GM21390 (cell line): ENCODE measurements around the gene OR2V1.
"Not testable (repeated sequence)": the region's sequence is repeated elsewhere in the genome, so short reads cannot be mapped to it uniquely, and the experiment has no call there.

Experiments
- ATAC-seq: cut with Tn5 transposase; IDR thresholded peaks from one replicate; pipeline ENCODE4 v1.9.1; 2021; ENCODE audit not compliant: unreplicated experiment

Gene OR2V1, protein sequence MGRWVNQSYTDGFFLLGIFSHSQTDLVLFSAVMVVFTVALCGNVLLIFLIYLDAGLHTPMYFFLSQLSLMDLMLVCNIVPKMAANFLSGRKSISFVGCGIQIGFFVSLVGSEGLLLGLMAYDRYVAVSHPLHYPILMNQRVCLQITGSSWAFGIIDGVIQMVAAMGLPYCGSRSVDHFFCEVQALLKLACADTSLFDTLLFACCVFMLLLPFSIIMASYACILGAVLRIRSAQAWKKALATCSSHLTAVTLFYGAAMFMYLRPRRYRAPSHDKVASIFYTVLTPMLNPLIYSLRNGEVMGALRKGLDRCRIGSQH

DNA sequence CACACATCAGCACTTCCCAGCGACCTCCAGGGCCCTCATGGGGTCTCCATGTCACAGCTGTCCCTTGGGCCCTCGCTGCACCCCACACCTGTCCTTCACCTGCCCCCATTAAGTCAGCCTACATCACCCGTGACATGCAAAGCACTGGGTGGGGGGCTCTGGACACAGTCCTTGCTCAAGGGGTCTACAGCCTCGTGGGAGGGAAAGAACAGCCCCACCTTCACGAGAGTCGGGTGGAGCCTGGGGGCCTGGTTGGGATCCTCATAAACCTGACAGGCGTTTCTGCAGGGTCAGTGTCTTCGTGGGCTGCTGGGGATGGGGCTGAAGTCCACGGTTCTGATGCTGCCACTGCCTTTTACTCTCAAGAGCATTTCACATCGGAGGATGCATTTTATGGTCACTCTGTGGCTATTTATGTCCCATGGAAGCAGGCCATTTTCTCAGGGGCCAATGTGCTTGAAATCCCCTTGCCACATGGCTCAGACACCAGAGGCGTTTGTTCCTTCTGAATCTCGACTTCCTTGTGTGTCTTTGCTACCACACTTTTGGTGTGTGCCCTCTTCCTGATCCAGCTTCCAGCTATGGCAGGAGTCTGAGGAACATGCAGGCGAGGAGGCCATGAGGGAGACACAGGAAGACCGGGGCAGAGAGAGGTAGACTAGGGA lies at the start of gene OR2V1:
TSS of gene OR2V1 (minus strand) at position 338 of the 665 bp plus-strand sequence. CDS start 5,865 bp downstream, outside the sequence.
- ATAC-seq, result no peak

DNA sequence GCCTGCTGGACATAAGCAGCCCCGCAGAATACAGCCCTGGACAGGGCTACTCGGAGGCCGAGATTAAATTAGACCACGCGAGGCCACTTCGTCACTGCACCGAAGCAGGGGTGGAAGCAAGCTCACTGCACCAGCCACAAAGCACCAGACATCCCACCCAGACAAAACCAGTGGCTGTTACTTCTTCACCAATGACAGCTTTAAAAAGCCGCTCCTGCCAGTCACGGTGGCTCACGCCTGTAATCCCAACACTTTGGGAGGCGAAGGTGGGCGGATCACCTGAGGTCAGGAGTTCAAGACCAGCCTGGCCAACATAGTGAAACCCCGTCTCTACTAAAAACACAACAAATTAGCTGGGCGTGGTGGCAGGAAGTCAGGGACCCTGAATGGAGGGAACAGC lies 46.6 kb upstream of the OR2V1 start:
- not testable (repeated sequence) for ATAC-seq

DNA sequence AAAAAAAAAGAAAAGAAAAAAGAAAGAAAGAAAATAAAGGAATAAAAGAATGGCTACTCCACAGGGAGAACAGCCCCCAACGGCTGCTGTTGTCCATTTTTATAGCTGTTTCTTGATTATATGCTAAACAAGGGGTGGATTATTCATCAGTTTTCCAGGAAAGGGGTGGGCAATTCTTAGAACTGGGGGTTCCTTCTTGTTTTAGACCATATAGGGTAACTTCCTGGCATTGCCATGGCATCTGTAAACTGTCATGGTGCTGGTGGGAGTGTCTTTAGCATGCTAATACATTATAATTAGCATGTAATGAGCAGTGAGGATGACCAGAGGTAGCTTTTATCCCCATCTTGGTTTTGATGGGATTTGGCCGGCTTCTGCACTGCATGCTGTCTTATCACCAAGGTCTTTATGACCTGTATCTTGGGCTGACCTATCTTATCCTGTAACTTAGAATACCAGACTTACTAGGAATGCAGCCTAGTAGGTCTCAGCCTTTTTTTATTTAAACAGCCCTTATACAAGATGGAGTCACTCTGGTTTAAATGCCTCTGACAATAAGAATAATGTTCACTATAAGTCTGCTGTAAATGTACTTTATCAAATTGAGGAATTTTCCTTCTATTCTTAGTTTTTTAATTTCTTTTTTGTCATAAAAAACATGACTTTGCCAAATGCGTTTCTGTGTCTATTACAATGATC lies 45.4 kb upstream of the OR2V1 start:
- ATAC-seq, result no peak

DNA sequence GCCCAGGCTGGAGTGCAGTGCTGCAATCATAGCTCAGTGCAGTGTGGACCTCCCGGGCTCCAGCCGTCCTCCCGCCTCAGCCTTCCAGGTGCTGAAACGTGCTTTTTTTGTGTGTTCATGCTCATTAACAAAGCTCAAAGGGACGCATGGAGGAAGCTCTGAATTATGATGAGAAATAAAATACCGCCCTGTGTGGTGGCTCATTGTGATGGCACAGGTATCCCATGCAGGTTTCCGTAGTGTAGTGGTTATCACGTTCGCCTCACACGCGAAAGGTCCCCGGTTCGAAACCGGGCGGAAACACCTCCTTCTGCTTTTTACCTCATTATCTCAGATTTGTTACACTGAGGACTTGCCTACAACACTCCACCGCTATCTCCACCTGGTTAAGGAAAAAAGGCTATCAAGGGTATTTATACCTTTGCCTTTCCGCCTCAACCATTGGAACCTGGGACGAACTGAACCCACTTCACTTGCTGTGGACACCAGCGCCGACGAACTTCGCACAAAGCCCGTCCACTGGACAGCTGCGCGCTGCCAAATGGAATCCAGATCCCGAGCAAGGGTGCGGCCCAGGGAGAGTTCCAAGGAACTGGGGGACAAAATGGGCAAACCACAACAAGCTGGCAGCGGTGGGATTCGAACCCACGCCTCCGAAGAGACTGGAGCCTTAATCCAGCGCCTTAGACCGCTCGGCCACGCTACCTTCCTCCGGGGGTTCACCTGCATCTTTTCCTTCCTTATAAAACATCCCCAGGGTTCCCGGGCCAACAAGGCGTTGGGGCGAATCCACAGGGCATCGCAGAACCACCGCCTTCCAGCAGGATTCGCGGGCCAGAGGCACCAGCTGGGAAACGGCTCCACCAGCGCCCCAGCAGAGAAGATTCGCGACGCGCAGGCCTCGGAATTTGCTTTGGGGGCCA lies 42.7 kb upstream of the OR2V1 start:
- ATAC-seq, result peak; percentile 53

DNA sequence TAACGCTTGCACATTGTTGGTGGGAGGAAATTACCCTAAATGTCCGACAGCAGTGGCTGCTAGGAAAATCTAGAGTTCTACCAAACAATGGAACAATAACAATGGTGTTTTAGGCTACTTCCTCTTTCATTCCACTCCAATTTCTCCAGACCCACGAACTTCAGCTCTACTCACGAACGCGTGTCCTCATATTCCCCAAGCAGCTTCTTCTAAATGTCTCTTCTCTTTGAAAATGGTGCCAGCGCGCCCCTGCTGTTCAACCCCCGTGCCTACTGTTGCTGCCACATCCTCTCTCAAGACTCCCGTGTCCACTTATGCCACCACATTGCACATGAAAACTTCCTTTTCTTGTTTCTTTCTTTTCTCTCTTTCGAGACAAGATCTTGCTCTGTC lies 42.1 kb upstream of the OR2V1 start:
- peak; percentile 34 for ATAC-seq

DNA sequence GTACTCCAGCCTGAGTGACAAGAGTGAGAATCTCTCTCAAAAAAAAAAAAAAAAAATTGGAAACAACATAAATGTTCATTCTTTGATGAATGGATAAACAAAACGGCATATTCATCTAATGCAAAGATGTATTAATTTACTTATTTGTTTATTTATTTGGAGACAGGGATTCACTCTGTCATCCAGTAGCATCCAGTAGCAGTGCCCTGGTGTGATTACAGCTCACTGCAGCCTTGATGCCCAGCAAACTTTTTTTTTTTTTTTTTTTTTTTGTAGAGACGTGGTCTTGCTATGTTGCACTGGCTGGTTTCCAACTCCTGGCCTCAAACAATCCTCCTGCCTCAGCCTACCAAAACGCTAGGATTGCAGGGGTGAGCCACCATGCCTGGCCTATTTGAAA lies 40.8 kb upstream of the OR2V1 start:
- ATAC-seq, result no peak

DNA sequence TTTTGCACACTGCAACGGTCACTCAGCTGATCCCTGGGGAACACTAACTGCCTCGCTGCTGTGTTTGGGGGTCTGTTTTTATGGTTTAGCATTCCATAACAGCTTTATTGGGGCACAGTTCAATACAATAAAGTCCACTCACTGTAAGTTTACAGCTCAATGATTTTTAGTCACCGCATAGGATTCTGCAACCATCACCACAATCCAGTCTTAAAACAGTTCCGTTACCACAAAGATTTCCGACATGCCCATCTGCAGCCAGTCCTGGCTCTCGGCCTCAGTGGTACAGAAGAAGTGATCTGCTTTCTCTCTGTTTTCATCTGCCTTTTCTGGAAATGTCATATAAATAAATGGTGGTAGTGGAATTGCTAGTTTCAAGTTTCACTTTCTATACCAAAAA lies 40.0 kb upstream of the OR2V1 start:
- ATAC-seq, result no peak

DNA sequence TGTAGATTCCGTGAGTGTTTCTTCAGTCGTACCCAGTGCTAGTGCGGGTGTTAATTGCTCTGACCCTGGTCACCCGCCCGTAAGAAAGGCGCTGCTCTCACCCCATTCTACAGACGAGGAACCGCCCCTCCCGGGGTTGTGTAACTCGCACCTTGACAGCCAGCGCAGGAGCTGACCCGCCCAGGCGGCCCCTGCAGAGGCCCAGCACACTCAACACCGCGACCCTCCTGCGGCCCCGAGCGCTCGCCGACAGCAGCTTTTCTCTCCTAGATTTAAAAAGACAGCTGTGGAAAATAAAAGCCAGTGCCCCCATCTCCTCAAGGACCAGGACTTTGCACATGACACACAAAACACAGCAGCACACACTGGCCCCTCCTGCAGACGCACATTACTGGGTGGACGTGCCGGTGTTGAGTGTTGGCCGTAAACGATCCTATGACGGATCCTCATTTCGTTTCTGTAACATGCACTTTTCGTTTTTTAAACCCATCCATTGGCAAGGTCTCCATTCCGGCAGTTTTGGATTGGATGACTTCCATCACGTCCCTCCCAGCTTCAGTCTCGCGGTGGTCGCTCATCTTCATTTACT lies 39.4 kb upstream of the OR2V1 start:
- no peak for ATAC-seq

DNA sequence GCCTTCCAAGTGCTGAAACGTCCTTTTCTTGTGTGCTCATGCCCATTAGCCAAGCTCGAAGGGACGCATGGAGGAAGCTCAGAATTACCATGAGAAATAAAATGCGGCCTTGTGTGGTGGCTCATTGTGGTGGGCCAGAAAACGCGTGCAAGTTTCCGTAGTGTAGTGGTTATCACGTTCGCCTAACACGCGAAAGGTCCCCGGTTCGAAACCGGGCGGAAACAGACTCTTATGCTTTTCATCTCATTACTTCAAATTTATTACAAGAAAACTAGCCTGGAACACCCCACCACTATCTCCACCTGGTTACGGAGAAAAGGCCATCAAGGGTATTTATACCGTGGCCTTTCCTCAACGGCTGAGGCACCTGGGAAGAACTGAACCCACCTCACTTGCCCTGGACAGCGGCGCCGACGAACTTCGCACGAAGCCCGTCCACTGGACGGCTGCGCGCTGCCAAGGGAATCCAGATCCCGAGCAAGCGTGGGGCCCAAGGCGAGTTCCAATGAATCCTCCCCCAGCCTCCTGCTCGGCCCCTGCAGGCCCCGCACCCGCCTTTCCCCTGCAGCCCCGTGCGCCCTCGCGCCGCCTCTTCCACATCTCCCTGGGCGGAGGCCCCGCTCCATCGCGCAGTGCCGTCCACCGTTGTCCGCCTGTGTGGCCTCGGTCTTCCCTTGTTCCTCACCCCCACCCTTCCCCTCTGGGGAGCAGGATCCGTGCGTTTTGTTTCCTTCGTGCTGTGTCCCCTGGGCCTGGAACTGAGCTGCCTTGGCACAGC lies 38.7 kb upstream of the OR2V1 start:
- ATAC-seq, result peak; percentile 41

DNA sequence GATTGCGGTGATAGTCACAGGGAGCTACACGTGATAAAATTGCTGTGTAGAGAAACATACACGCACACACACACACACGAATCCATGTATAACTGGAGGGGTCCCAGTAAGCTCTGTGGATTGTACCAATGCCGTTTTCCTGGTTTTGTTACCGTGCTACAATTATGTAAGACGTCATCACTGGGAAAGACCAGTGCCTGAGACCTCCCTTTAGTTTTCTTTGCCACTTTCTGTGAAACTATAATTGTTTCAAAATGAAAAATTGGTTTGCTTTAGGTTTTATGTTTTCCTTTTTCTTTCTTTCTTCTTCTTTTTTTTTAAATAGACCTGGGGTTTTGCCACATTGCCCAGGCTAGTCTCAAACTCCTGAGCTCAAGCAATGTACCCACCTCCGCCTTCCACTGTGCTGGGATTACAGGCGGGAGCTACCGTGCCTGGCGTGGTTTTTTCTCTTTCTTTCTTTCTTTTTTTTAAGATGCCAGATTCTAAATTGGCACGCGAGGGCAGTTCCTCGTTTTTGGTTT lies 37.7 kb upstream of the OR2V1 start:
- ATAC-seq, result no peak

DNA sequence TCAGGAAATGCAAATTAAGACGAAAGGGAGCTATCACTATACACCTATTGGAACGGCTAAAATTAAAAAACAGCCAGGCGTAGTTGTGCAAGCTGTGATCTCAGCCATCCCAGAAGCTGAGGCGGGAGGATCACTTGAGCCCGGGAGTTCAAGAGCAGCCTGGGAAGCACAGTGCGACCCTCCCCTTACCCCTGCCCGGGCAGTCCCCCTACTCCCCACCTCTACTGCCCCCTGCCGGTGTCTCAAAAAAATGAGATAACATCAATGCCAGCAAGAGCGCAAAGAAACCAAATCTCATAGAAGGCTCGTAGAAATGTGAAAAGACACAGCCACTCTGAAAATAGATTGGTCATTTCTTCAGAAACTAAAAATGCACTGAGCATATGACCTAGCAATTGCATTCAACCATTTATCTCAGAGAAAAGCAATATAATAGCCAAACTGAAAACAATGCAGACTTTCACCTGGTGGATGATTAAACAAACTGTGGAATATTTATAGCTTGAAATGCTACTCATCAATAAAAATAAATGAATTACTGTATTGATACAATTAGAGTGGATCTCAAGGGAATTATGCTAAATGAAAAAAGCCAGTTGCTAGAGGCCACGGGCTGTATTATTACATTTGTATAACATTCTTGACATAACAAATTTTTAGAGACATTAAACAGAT lies 37.0 kb upstream of the OR2V1 start:
- no peak for ATAC-seq

DNA sequence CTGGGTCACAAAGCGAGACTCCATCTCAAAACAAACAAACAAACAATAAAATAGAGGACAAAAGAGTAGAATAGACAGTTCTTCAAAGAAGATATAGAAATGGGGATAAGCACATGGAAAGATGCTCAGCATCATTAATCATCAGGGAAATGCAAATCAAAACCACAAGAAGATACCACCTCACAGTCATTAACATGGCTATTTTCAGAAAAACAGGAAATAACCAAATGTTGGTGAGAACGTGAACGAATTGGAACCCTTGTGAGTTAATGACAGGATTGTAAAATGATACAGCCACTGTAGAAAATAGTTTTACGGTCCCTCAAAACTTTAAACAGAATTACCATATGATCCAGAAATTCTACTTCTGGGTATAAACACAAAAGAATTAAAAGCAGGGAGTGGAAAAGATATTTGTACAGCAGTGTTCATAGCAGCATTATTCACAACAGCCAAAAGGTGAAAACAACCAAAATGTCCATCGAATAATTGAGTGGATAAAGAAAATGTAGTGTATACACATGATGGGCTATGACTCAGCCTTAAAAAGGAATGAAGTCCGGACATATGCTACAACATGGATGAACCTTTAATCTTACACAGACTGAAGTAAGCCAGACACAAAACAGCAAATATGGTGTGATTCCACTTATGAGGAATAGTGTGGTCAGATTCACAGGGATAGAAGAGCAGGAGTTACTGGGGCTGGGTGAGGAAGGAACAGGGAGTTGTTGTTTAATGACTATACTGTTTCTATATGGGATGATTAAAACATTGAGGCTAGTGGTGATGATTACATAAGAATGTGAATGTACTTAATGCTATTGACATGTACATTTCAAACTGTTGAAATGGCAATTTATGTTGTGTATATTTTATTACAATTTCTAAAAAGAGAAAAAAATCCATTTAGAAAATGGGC lies 36.1 kb upstream of the OR2V1 start:
- no peak for ATAC-seq

DNA sequence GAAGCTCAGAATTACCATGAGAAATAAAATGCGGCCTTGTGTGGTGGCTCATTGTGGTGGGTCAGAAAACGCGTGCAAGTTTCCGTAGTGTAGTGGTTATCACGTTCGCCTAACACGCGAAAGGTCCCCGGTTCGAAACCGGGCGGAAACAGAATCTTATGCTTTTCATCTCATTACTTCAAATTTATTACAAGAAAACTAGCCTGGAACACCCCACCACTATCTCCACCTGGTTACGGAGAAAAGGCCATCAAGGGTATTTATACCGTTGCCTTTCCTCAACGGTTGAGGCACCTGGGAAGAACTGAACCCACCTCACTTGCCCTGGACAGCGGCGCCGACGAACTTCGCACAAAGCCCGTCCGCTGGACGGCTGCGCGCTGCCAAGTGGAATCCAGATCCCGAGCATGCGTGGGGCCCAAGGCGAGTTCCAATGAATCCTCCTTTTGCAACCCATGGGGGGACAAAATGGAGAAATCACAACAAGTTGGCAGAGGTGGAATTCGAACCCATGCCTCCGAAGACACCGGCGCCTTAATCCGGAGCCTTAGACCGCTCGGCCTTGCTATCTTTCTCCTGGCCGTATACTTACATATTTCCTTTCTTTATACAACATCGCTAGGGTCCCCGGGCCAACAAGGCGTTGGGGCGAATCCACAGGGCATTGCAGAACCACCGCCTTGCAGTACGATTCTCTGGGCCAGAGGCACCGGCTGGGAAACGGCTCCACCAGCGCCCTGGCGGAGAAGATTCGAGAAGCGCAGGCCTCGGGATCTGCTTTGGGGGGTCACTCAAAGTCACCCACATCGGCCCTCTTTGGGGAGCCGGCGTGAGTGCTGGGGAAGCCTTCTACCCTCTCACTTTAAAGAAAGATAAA lies 33.3 kb upstream of the OR2V1 start:
- no peak for ATAC-seq

DNA sequence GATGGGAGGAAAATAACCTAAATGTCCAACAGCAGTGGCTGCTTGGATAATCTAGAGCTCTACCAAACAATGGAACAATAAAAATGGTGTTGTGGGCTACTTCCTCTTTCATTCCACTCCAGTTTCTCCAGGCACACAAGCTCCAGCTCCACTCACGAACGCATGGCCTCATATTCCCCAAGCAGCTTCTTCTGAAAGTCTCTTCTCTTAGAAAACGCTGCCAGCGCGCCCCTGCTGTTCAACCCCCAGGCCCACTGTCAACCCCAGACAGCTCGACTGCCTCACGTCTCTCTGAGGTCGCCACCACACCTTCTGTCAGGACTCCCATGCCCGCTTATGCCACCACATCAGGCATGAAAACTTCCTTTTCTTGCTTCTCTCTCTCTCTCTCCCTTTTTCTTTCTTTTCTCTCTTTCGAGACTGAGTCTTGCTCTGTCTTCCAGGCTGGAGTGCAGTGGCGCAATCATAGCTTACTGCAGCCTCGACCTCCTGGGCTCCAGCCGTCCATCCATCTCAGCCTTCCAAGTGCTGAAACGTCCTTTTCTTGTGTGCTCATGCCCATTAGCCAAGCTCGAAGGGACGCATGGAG lies 32.6 kb upstream of the OR2V1 start:
- ATAC-seq, result no peak

DNA sequence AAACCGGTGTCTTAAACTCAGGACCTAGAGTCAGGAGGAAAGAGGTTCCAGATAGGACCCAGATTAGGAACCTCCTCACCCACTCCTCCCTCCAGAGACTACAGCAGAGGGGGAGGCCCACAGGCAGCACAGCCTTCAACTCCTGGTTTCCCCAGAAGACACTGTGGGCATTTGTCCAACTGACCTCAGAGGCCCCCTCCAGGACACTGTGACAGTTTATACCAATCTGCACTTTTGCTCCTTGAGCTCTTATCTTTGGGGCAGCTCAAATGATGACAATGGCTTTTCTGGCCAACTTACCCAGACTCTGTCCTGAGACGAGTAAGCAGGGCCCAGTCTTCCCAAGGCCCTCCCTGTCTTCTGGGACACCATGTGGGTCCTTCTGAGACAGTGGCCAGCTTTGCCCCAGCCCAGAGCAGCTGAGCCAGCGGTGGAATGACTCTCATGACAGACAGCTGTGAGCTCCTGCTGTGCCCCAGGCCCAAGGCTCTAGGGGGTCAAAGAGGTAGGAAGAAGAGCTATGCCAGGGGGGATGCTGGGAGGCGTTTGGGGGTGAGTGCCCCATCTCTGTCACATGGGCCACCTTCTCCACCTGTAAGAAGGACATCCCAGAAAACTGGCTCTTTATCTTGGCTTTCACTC lies 30.7 kb upstream of the OR2V1 start:
- ATAC-seq, result peak; percentile 7
